HCT116 (cell line): ENCODE measurements around the gene ZNF345. TPM values are rescaled to one million over a fixed set of nuclear protein-coding genes. Genes with fewer than 3 reads are reported as not detected.

Experiments used
- ATAC-seq: fragments of 200-7000 bp; cut with Tn5 transposase; 2 replicates; pipeline ENCODE4 v1.9.1; 2020; ENCODE audit warnings: mild to moderate bottlenecking, moderate library complexity
- BruUV-seq: library from RNA; stranded (reverse); fragments of 400-500 nt; replicated peaks from 2 replicates; lab custom pipeline; 2021; lab: Mats Ljungman, UMichigan
- CTCF ChIA-PET: fragments of 300-600 bp; sonication (Branson Sonifier 250); formaldehyde crosslinking; loops from one replicate; lab custom pipeline; 2021; ENCODE audit warnings: antibody characterized with exemption; lab: Charles Lee
- POLR2A ChIA-PET: fragments of 300-600, 350-600 bp; sonication (Branson Sonifier 250); formaldehyde crosslinking; loops from one replicate; lab custom pipeline; 2021; ENCODE audit warnings: antibody characterized with exemption; lab: Charles Lee
- RAD21 ChIA-PET, 2 experiments: fragments of 300-600 bp; sonication (Branson Sonifier 250); formaldehyde crosslinking; loops; one replicate each; lab custom pipeline; 2023; ENCODE audit warnings: low total read pairs in 2 of 2; ENCODE audit not compliant: uncharacterized antibody in 2 of 2, unreplicated experiment in 2 of 2, low non-redundant PET in 1 of 2; lab: Charles Lee
- DNase-seq: peaks from one replicate; pipeline ENCODE4 v3.0.0-alpha.2; 2010; ENCODE audit warnings: low read depth, low spot score
- H2AFZ ChIP-seq: fragments of 200-600 bp; shearing (Covaris generic), sonication (generic); 2 replicates; pipeline ENCODE4 v1.6.1; 2017; ENCODE audit warnings: low read depth, mixed run types, mixed read lengths, antibody characterized with exemption, low read length; ENCODE audit not compliant: poor library complexity, severe bottlenecking
- H3K27ac ChIP-seq: 2 replicates; pipeline ENCODE4 v1.5.1; 2012; ENCODE audit warnings: low read depth, low read length
- H3K27me3 ChIP-seq: fragments of 200-600 bp; sonication (generic); 2 replicates; pipeline ENCODE4 v1.6.1; 2016; ENCODE audit warnings: mixed run types, low read length, mixed read lengths; ENCODE audit not compliant: insufficient read depth
- H3K36me3 ChIP-seq, 2 experiments: fragments of 200-500 bp in 1 of 2; fragments of 200-600 bp in 1 of 2; sonication (Bioruptor generic) in 1 of 2; sonication (generic) in 1 of 2; 2 replicates each; pipeline versions ENCODE4 v1.5.1 to v1.6.1; 2014 to 2016; ENCODE audit warnings: low read length in 2 of 2, inconsistent platforms in 1 of 2, mixed read lengths in 1 of 2, mixed run types in 1 of 2; ENCODE audit not compliant: insufficient read depth in 2 of 2, control insufficient read depth in 1 of 2
- H3K4me1 ChIP-seq, 2 experiments: fragments of 200-600 bp in 1 of 2; sonication (generic) in 1 of 2; 2 replicates each; pipeline versions ENCODE4 v1.5.1 to v1.6.1; 2012 to 2017; ENCODE audit warnings: low read length in 2 of 2, inconsistent platforms in 1 of 2, mild to moderate bottlenecking in 1 of 2, mixed read lengths in 1 of 2, mixed run types in 1 of 2, moderate library complexity in 1 of 2; ENCODE audit not compliant: insufficient read depth in 2 of 2, control insufficient read depth in 1 of 2
- H3K4me2 ChIP-seq: fragments of 200-600 bp; sonication (generic); 2 replicates; pipeline ENCODE4 v1.6.1; 2017; ENCODE audit warnings: mixed run types, low read length, mixed read lengths
- H3K4me3 ChIP-seq, 2 experiments: fragments of 200-600 bp in 1 of 2; sonication (generic) in 1 of 2; replicated peaks in 1 of 2; 2 replicates each; pipeline ENCODE4 v1.5.1; 2011 to 2016; ENCODE audit warnings: low read length in 2 of 2, control low read depth in 1 of 2, low read depth in 1 of 2, mild to moderate bottlenecking in 1 of 2, mixed read lengths in 1 of 2, mixed run types in 1 of 2
- H3K79me2 ChIP-seq: fragments of 200-600 bp; sonication (generic); 2 replicates; pipeline ENCODE4 v1.6.1; 2017; ENCODE audit warnings: mild to moderate bottlenecking, mixed run types, low read length, moderate library complexity, mixed read lengths; ENCODE audit not compliant: insufficient read depth
- H3K9ac ChIP-seq: fragments of 200-600 bp; sonication (generic); 2 replicates; pipeline ENCODE4 v1.6.1; 2016; ENCODE audit warnings: low read length, mixed read lengths
- H3K9me2 ChIP-seq: fragments of 200-600 bp; sonication (generic), shearing (Covaris generic); 2 replicates; pipeline ENCODE4 v1.6.1; 2017; ENCODE audit warnings: mixed run types, mild to moderate bottlenecking, moderate library complexity; ENCODE audit not compliant: insufficient read depth
- H3K9me3 ChIP-seq, 2 experiments: fragments of 200-500 bp in 1 of 2; fragments of 200-600 bp in 1 of 2; sonication (Bioruptor generic) in 1 of 2; sonication (generic) in 1 of 2; 2 replicates each; pipeline ENCODE4 v1.6.1; 2014 to 2017; ENCODE audit warnings: low read length in 2 of 2, mixed read lengths in 2 of 2, inconsistent platforms in 1 of 2, low read depth in 1 of 2, mild to moderate bottlenecking in 1 of 2, mixed run types in 1 of 2, moderate library complexity in 1 of 2; ENCODE audit not compliant: control insufficient read depth in 1 of 2, insufficient read depth in 1 of 2
- H4K20me1 ChIP-seq: fragments of 200-600 bp; sonication (generic), shearing (Covaris generic); 2 replicates; pipeline ENCODE4 v1.6.1; 2017; ENCODE audit warnings: mixed run types, mild to moderate bottlenecking, moderate library complexity; ENCODE audit not compliant: insufficient read depth
- CBX3 ChIP-seq: IDR thresholded peaks from 2 replicates; pipeline ENCODE4 v1.6.1; 2012; ENCODE audit warnings: low read depth
- CEBPB ChIP-seq: IDR thresholded peaks from 2 replicates; pipeline ENCODE4 v1.6.1; 2012; ENCODE audit warnings: low read depth
- EZH2phosphoT487 ChIP-seq: fragments of 200-600 bp; IDR thresholded peaks from 2 replicates; pipeline ENCODE4 v1.6.1; 2018; ENCODE audit warnings: antibody characterized with exemption, borderline replicate concordance
- MAX ChIP-seq: IDR thresholded peaks from 2 replicates; pipeline ENCODE4 v1.6.1; 2012
- POLR2AphosphoS5 ChIP-seq: IDR thresholded peaks from 2 replicates; pipeline ENCODE4 v1.6.1; 2011; ENCODE audit warnings: mild to moderate bottlenecking, low read depth, low read length, moderate library complexity
- SP1 ChIP-seq: IDR thresholded peaks from 2 replicates; pipeline ENCODE4 v1.6.1; 2012; ENCODE audit warnings: low read depth
- TCF7L2 ChIP-seq: IDR thresholded peaks from 2 replicates; pipeline ENCODE4 v1.7.0; 2011; ENCODE audit warnings: borderline replicate concordance, inconsistent platforms; ENCODE audit not compliant: insufficient read depth, insufficient read length; ENCODE audit errors: extremely low read depth
- YY1 ChIP-seq: IDR thresholded peaks from 2 replicates; pipeline ENCODE4 v1.6.1; 2011; ENCODE audit warnings: low read length, low read depth, moderate library complexity, mild to moderate bottlenecking; ENCODE audit not compliant: insufficient replicate concordance; ENCODE audit errors: extremely low read depth
- ZBTB33 ChIP-seq: IDR thresholded peaks from 2 replicates; pipeline ENCODE4 v1.6.1; 2011; ENCODE audit warnings: mild to moderate bottlenecking, low read length, moderate library complexity; ENCODE audit not compliant: insufficient replicate concordance; ENCODE audit errors: extremely low read depth
- ZFX ChIP-seq: fragments of 450-650 bp; IDR thresholded peaks from 2 replicates; pipeline ENCODE4 v1.6.1; 2017
- intact Hi-C: fragments of 100-400 bp; cut with micrococcal nuclease; formaldehyde crosslinking; loops from 2 replicates; pipeline ENCODE4 v1.10.0; 2022
- total RNA-seq: library from RNA; stranded (reverse); gene quantifications from one replicate; pipeline ENCODE4 v1.2.1, GENCODE V29; 2021; ENCODE audit not compliant: unreplicated experiment

The ZNF345 gene
- total RNA-seq, 1 experiment from 2014 or later = not detected

- Histone ChIP-seq H3K79me2 (no peaks in the 10 kb centered on the region), H3K9me2 (no peaks in the 10 kb centered on the region), H3K9ac (no peak overlapping the region), H4K20me1 (no peaks in the 10 kb centered on the region), H2AFZ (no peak overlapping the region), H3K4me1 (no peaks in the 10 kb centered on the region), H3K27ac (no peak overlapping the region), H3K9me3 (peaks cover 14 to 23% of the 10 kb centered on the region in 2 experiments; a peak in 2 of 4 replicates), H3K27me3 (no peaks in the 10 kb centered on the region), H3K36me3 (no peaks in the 10 kb centered on the region), H3K4me3 (no peak overlapping the region), H3K4me2 (no peak overlapping the region)
- DNase-seq (no peak), ATAC-seq (no peak)
- POLR2A ChIA-PET = no interaction called here
- intact Hi-C loops = no loop called here
- RAD21 ChIA-PET = no interaction called here
- CTCF ChIA-PET = no interaction called here
- TF ChIP-seq ZBTB33 (no peak), POLR2AphosphoS5 (no peak), CBX3 (no peak), ZFX (no peak), MAX (no peak), CEBPB (no peak), SP1 (no peak), EZH2phosphoT487 (no peak), YY1 (no peak), TCF7L2 (no peak)
- BruUV-seq = no TSS peak
Observed at GRCh38 chr19:36837176-36837905, 13.3 kb upstream of the ZNF345 start.
